CD8-positive, alpha-beta memory T cell (primary cell): ENCODE results near the gene KCTD1. TPM values are rescaled to one million over a fixed set of nuclear protein-coding genes. Genes with fewer than 3 reads are reported as not detected.

Experiments
- CTCF ChIA-PET: fragments of 350-600 bp; sonication (Branson Sonifier 250); formaldehyde crosslinking; loops from one replicate; lab custom pipeline; 2021; ENCODE audit warnings: antibody characterized with exemption; lab: Charles Lee
- POLR2A ChIA-PET: fragments of 350-600 bp; sonication (Branson Sonifier 250); formaldehyde crosslinking; loops from one replicate; lab custom pipeline; 2021; ENCODE audit warnings: antibody characterized with exemption; lab: Charles Lee
- DNase-seq, 5 donors: peaks; one replicate each; pipeline versions ENCODE4 v3.0.0 to v3.0.0-alpha.2; 2020 to 2022; ENCODE audit warnings: mixed read lengths in 1 of 5
- H3K27ac ChIP-seq: one replicate; pipeline ENCODE4 v1.7.0; 2013; ENCODE audit warnings: low read depth, mild to moderate bottlenecking, low read length, moderate library complexity
- H3K27me3 ChIP-seq: 2 replicates; pipeline ENCODE4 v1.7.0; 2013; ENCODE audit warnings: low read length, mild to moderate bottlenecking; ENCODE audit not compliant: insufficient read depth, poor library complexity, severe bottlenecking
- H3K36me3 ChIP-seq: 2 replicates; pipeline ENCODE4 v1.7.0; 2013; ENCODE audit warnings: mild to moderate bottlenecking, low read length, moderate library complexity; ENCODE audit not compliant: insufficient read depth
- H3K4me1 ChIP-seq: 2 replicates; pipeline ENCODE4 v1.7.0; 2013; ENCODE audit warnings: mild to moderate bottlenecking, low read length, moderate library complexity; ENCODE audit not compliant: insufficient read depth
- H3K4me3 ChIP-seq: 2 replicates; pipeline ENCODE4 v1.7.0; 2013; ENCODE audit warnings: mild to moderate bottlenecking, low read length
- H3K9me3 ChIP-seq: 2 replicates; pipeline ENCODE4 v1.7.0; 2013; ENCODE audit warnings: mild to moderate bottlenecking, low read length
- H3K27ac Mint-ChIP-seq, 8 donors: one replicate each; pipeline ENCODE4 v1.8.0; 2020 to 2021; ENCODE audit warnings: mixed read lengths in 8 of 8, mild to moderate bottlenecking in 6 of 8, inconsistent platforms in 3 of 8, moderate library complexity in 3 of 8
- H3K27me3 Mint-ChIP-seq, 2 donors: one replicate each; pipeline ENCODE4 v1.8.0; 2020 to 2021; ENCODE audit warnings: mixed read lengths in 2 of 2, mild to moderate bottlenecking in 1 of 2, moderate library complexity in 1 of 2
- H3K36me3 Mint-ChIP-seq, 3 donors: one replicate each; pipeline ENCODE4 v1.8.0; 2020 to 2021; ENCODE audit warnings: mixed read lengths in 3 of 3, inconsistent platforms in 1 of 3, mild to moderate bottlenecking in 1 of 3
- H3K4me1 Mint-ChIP-seq, 3 donors: one replicate each; pipeline ENCODE4 v1.8.0; 2020 to 2021; ENCODE audit warnings: mixed read lengths in 3 of 3, inconsistent platforms in 1 of 3, mild to moderate bottlenecking in 1 of 3
- H3K4me3 Mint-ChIP-seq, 7 donors: one replicate each; pipeline ENCODE4 v1.8.0; 2020 to 2021; ENCODE audit warnings: mixed read lengths in 7 of 7, mild to moderate bottlenecking in 6 of 7, moderate library complexity in 4 of 7, inconsistent platforms in 2 of 7
- H3K9me3 Mint-ChIP-seq, 5 donors: one replicate each; pipeline ENCODE4 v1.8.0; 2020 to 2022; ENCODE audit warnings: mixed read lengths in 5 of 5, mild to moderate bottlenecking in 3 of 5, moderate library complexity in 2 of 5, inconsistent platforms in 1 of 5
- polyA plus RNA-seq: library from polyadenylated mRNA; unstranded; fragments of 300-500 nt; fragmentation: Illumina TruSeq; gene quantifications from one replicate; pipeline ENCODE4 v1.2.3, GENCODE V29; 2021
- total RNA-seq, 2 experiments: library from RNA; stranded (reverse); gene quantifications; one replicate each; pipeline ENCODE4 v1.2.3, GENCODE V29; 2021

Gene KCTD1
- total and polyA plus RNA-seq, 3 experiments from 2014 or later: 0.22 to 4.2 (median 3.5) TPM

GRCh38 chr18:26546170-26546874 lies 2.0 kb downstream of the KCTD1 start:
- Mint-ChIP-seq H3K27me3 (peaks cover 6 to 17% of the 10 kb centered on the region in 2 donors), H3K36me3 (peaks cover 0 to 3% (median 0%) of the 10 kb centered on the region in 3 donors), H3K4me1 (peaks cover 41 to 62% (median 56%) of the 10 kb centered on the region in 3 donors), H3K9me3 (no peaks in the 10 kb centered on the region), H3K4me3 (peak overlapping the region; percentile 29 to 79 (median 69)), H3K27ac (peak overlapping the region in 2 of 8 donors; percentile 11 to 29)
- POLR2A ChIA-PET: no interaction called here
- H3K27me3 ChIP-seq: peaks cover 8% of the 10 kb centered on the region
- no peaks in the 10 kb centered on the region for H3K36me3 ChIP-seq
- H3K9me3 ChIP-seq: no peaks in the 10 kb centered on the region
- no peak overlapping the region for H3K4me3 ChIP-seq
- no peak for DNase-seq
- peaks cover 4% of the 10 kb centered on the region for H3K4me1 ChIP-seq
- CTCF ChIA-PET: no interaction called here
- H3K27ac ChIP-seq: no peak overlapping the region

GRCh38 chr18:26545335-26546123 lies 2.8 kb downstream of the KCTD1 start:
- H3K4me3 Mint-ChIP-seq: peak overlapping the region; percentile 0 to 79 (median 19)
- Histone ChIP-seq H3K4me3 (no peak overlapping the region), H3K9me3 (no peaks in the 10 kb centered on the region), H3K27me3 (no peaks in the 10 kb centered on the region), H3K36me3 (no peaks in the 10 kb centered on the region), H3K4me1 (peaks cover 4% of the 10 kb centered on the region), H3K27ac (no peak overlapping the region)
- H3K9me3 Mint-ChIP-seq: no peaks in the 10 kb centered on the region
- H3K27me3 Mint-ChIP-seq: peaks cover 2 to 12% of the 10 kb centered on the region in 2 donors
- H3K4me1 Mint-ChIP-seq: peaks cover 39 to 63% (median 54%) of the 10 kb centered on the region in 3 donors
- DNase-seq: no peak
- POLR2A ChIA-PET: no interaction called here
- H3K36me3 Mint-ChIP-seq: peaks cover 0 to 3% (median 0%) of the 10 kb centered on the region in 3 donors
- CTCF ChIA-PET: no interaction called here
- H3K27ac Mint-ChIP-seq: no peak overlapping the region

GRCh38 chr18:26544451-26544850 lies 3.9 kb downstream of the KCTD1 start:
- H3K4me1 ChIP-seq: no peaks in the 10 kb centered on the region
- H3K27ac Mint-ChIP-seq: no peak overlapping the region
- no peaks in the 10 kb centered on the region for H3K27me3 ChIP-seq
- H3K27me3 Mint-ChIP-seq: peaks cover 0 to 5% of the 10 kb centered on the region in 2 donors
- ChIA-PET CTCF (no interaction called here), POLR2A (no interaction called here)
- no peaks in the 10 kb centered on the region for H3K36me3 ChIP-seq
- no peaks in the 10 kb centered on the region for H3K9me3 Mint-ChIP-seq
- no peak overlapping the region for H3K27ac ChIP-seq
- DNase-seq: no peak
- no peaks in the 10 kb centered on the region for H3K9me3 ChIP-seq
- peaks cover 41 to 60% (median 47%) of the 10 kb centered on the region in 3 donors for H3K4me1 Mint-ChIP-seq
- peak overlapping the region in 3 of 7 donors; percentile 9 to 77 (median 27) for H3K4me3 Mint-ChIP-seq
- no peak overlapping the region for H3K4me3 ChIP-seq
- peaks cover 0 to 3% (median 0%) of the 10 kb centered on the region in 3 donors for H3K36me3 Mint-ChIP-seq

GRCh38 chr18:26543373-26543772 lies 5.0 kb downstream of the KCTD1 start:
- no peak overlapping the region for H3K27ac ChIP-seq
- Mint-ChIP-seq H3K9me3 (no peaks in the 10 kb centered on the region), H3K4me1 (peaks cover 45 to 60% (median 47%) of the 10 kb centered on the region in 3 donors), H3K27me3 (peaks cover 0 to 5% of the 10 kb centered on the region in 2 donors), H3K36me3 (peaks cover 0 to 3% (median 0%) of the 10 kb centered on the region in 3 donors), H3K27ac (peak overlapping the region in 1 of 8 donors; percentile 24), H3K4me3 (no peak overlapping the region)
- ChIA-PET CTCF (no interaction called here), POLR2A (no interaction called here)
- DNase-seq: no peak
- no peaks in the 10 kb centered on the region for H3K4me1 ChIP-seq
- no peaks in the 10 kb centered on the region for H3K9me3 ChIP-seq
- no peaks in the 10 kb centered on the region for H3K36me3 ChIP-seq
- no peaks in the 10 kb centered on the region for H3K27me3 ChIP-seq
- H3K4me3 ChIP-seq: no peak overlapping the region

- Histone ChIP-seq H3K27me3 (no peaks in the 10 kb centered on the region), H3K4me1 (no peaks in the 10 kb centered on the region), H3K4me3 (no peak overlapping the region), H3K9me3 (no peaks in the 10 kb centered on the region), H3K36me3 (no peaks in the 10 kb centered on the region), H3K27ac (no peak overlapping the region)
- peaks cover 0 to 3% (median 0%) of the 10 kb centered on the region in 3 donors for H3K36me3 Mint-ChIP-seq
- POLR2A ChIA-PET: no interaction called here
- no peak overlapping the region for H3K27ac Mint-ChIP-seq
- H3K4me3 Mint-ChIP-seq: no peak overlapping the region
- no peaks in the 10 kb centered on the region for H3K9me3 Mint-ChIP-seq
- CTCF ChIA-PET: no interaction called here
- H3K4me1 Mint-ChIP-seq: peaks cover 31 to 44% (median 32%) of the 10 kb centered on the region in 3 donors
- no peak for DNase-seq
- H3K27me3 Mint-ChIP-seq: no peaks in the 10 kb centered on the region
Measured at GRCh38 chr18:26540043-26540628, 8.2 kb downstream of the KCTD1 start.

DNA sequence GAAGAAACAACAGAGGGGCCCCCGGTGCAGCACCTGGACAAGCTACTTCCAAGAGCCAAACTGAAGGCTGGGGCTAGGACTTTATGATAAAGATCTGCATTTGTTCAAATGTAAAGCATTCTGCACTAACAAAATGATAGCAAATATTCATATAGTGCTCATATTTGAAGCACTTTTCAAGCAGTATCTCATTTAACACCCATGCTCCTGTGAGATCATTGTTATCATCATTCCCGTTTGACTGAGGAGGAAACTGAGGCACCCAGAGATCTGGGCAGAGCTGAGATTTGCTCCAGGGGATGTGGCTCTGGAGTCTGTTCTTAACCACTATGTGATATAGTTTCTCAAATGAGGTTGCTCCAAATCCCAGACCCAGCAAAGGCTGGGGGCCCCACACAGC lies 9.8 kb downstream of the KCTD1 start:
- DNase-seq: no peak
- Histone ChIP-seq H3K36me3 (no peaks in the 10 kb centered on the region), H3K9me3 (no peaks in the 10 kb centered on the region), H3K4me1 (no peaks in the 10 kb centered on the region), H3K27me3 (no peaks in the 10 kb centered on the region), H3K4me3 (no peak overlapping the region), H3K27ac (no peak overlapping the region)
- H3K27ac Mint-ChIP-seq: no peak overlapping the region
- peaks cover 15 to 28% (median 17%) of the 10 kb centered on the region in 3 donors for H3K4me1 Mint-ChIP-seq
- ChIA-PET CTCF (no interaction called here), POLR2A (no interaction called here)
- peaks cover 0 to 3% (median 0%) of the 10 kb centered on the region in 3 donors for H3K36me3 Mint-ChIP-seq
- H3K9me3 Mint-ChIP-seq: no peaks in the 10 kb centered on the region
- H3K4me3 Mint-ChIP-seq: no peak overlapping the region
- no peaks in the 10 kb centered on the region for H3K27me3 Mint-ChIP-seq

GRCh38 chr18:26536664-26537063 lies 11.7 kb downstream of the KCTD1 start:
- POLR2A ChIA-PET: no interaction called here
- Mint-ChIP-seq H3K27me3 (no peaks in the 10 kb centered on the region), H3K27ac (no peak overlapping the region), H3K4me1 (peaks cover 4 to 11% (median 11%) of the 10 kb centered on the region in 3 donors), H3K9me3 (no peaks in the 10 kb centered on the region), H3K4me3 (no peak overlapping the region), H3K36me3 (peaks cover 0 to 3% (median 0%) of the 10 kb centered on the region in 3 donors)
- Histone ChIP-seq H3K27me3 (no peaks in the 10 kb centered on the region), H3K9me3 (no peaks in the 10 kb centered on the region), H3K4me1 (no peaks in the 10 kb centered on the region), H3K36me3 (no peaks in the 10 kb centered on the region), H3K4me3 (no peak overlapping the region), H3K27ac (no peak overlapping the region)
- no peak for DNase-seq
- CTCF ChIA-PET: no interaction called here

- no peaks in the 10 kb centered on the region for H3K4me1 ChIP-seq
- CTCF ChIA-PET: no interaction called here
- no peak overlapping the region for H3K27ac Mint-ChIP-seq
- H3K4me3 ChIP-seq: no peak overlapping the region
- H3K27me3 ChIP-seq: no peaks in the 10 kb centered on the region
- no peak overlapping the region for H3K27ac ChIP-seq
- H3K36me3 Mint-ChIP-seq: no peaks in the 10 kb centered on the region
- no peaks in the 10 kb centered on the region for H3K27me3 Mint-ChIP-seq
- no peaks in the 10 kb centered on the region for H3K9me3 ChIP-seq
- no peaks in the 10 kb centered on the region for H3K36me3 ChIP-seq
- POLR2A ChIA-PET: no interaction called here
- DNase-seq: no peak
- H3K4me3 Mint-ChIP-seq: no peak overlapping the region
- H3K4me1 Mint-ChIP-seq: peaks cover 0 to 7% (median 6%) of the 10 kb centered on the region in 3 donors
- H3K9me3 Mint-ChIP-seq: no peaks in the 10 kb centered on the region
Measured at GRCh38 chr18:26536032-26536431, 12.3 kb downstream of the KCTD1 start.
